Heart left ventricle (tissue), 16 donors: ENCODE data around the gene SLC51A. TPM values are rescaled to one million over a fixed set of nuclear protein-coding genes. Genes with fewer than 3 reads are reported as not detected.
"Not testable (repeated sequence)": the region's sequence is repeated elsewhere in the genome, so short reads cannot be mapped to it uniquely, and the experiment has no call there.

Experiments
- ATAC-seq, 4 donors: fragments of 200-7000 bp; cut with Tn5 transposase; one replicate each; pipeline ENCODE4 v1.9.1; 2020 to 2022; ENCODE audit warnings: moderate library complexity in 4 of 4, mild to moderate bottlenecking in 3 of 4, moderate number of reproducible peaks in 1 of 4
- DNase-seq, 5 donors: peaks; one replicate each; pipeline ENCODE4 v3.0.0-alpha.2; 2020
- H3K27ac ChIP-seq, 12 donors: fragments of 200-600 bp; sonication (generic) in 4 of 12; one replicate each; pipeline versions ENCODE4 v1.5.0 to v1.8.0; 2016 to 2022; ENCODE audit warnings: mild to moderate bottlenecking in 2 of 12
- H3K27me3 ChIP-seq, 9 donors: fragments of 200-600 bp; sonication (generic) in 2 of 9; one replicate each; pipeline versions ENCODE4 v1.5.1 to v1.8.0; 2016 to 2022; ENCODE audit warnings: mild to moderate bottlenecking in 3 of 9
- H3K36me3 ChIP-seq, 9 donors: fragments of 200-600 bp; sonication (generic) in 2 of 9; one replicate each; pipeline versions ENCODE4 v1.5.0 to v1.8.0; 2018 to 2022; ENCODE audit warnings: mild to moderate bottlenecking in 2 of 9
- H3K4me1 ChIP-seq, 12 donors: fragments of 200-600 bp; sonication (generic) in 4 of 12; one replicate each; pipeline versions ENCODE4 v1.5.0 to v1.8.0; 2016 to 2022; ENCODE audit warnings: mild to moderate bottlenecking in 3 of 12
- H3K4me3 ChIP-seq, 12 donors: fragments of 200-600 bp; sonication (generic) in 4 of 12; one replicate each; pipeline versions ENCODE4 v1.5.0 to v1.8.0; 2017 to 2022; ENCODE audit warnings: mild to moderate bottlenecking in 9 of 12, moderate library complexity in 4 of 12
- H3K9me3 ChIP-seq, 12 donors: fragments of 200-600 bp; sonication (generic) in 4 of 12; one replicate each; pipeline versions ENCODE4 v1.5.0 to v1.8.0; 2016 to 2022; ENCODE audit warnings: mild to moderate bottlenecking in 1 of 12
- CTCF ChIP-seq, 12 donors: fragments of 200-600 bp; sonication (generic) in 4 of 12; IDR thresholded peaks; one replicate each; pipeline versions ENCODE4 v1.5.0 to v1.8.0; 2018 to 2022; ENCODE audit warnings: antibody characterized with exemption in 12 of 12, mild to moderate bottlenecking in 5 of 12
- POLR2A ChIP-seq, 2 donors: fragments of 450-650 bp; IDR thresholded peaks; one replicate each; pipeline ENCODE4 v1.6.1; 2017; ENCODE audit warnings: antibody characterized with exemption in 2 of 2, mild to moderate bottlenecking in 2 of 2, moderate library complexity in 2 of 2
- WGBS, 4 donors: extraction: QIAGEN DNeasy Blood & Tissue Kit in 2 of 4; methylation state at CpG; one replicate each; pipeline versions ENCODE4 v1.1.5 to v1.1.7; 2013 to 2018; 5-methylcytosine and 5-hydroxymethylcytosine counted together
- intact Hi-C, 10 donors: fragments of 100-400 bp; cut with DNase I; formaldehyde crosslinking; loops; one replicate each; pipeline versions ENCODE4 v1.11.1 to v1.14.2; 2022
- polyA plus RNA-seq, 2 donors: library from polyadenylated mRNA; stranded (reverse); fragments of 200-250 nt; gene quantifications; one replicate each; pipeline ENCODE4 v1.2.3, GENCODE V29; 2013
- total RNA-seq, 9 donors: library from RNA; depleted of rRNA in 2 of 9; stranded (reverse); fragments of >200 nt in 2 of 9; fragmentation: NEBNext Ultra II Directional in 3 of 9; extraction: Animal tissue kit (Norgen Biotek cat#: 25700) in 3 of 9; gene quantifications; one replicate each; pipeline versions ENCODE4 v1.1.0 to v1.2.4, GENCODE V29; 2016 to 2023
- donor health status: ischemic (EF 13 %, LVEDD 7.1; RV severe dilation, severe dysfunction).
- donor health status: healthy with polysubstance abuse.
- donor health status: DM: no; HTN: yes; CAD: no.
- donor health status: DM: no; HTN: no; CAD: no.
- donor health status: ischemic (EF 25% LVEDD 6.9; RV normal size, moderate dysfunction).
- donor health status: ischemic (EF 25% LVEDD 5.7; RV mildly dilated, moderate dysfunction).
- donor health status: healthy.
- donor health status: DM: yes; HTN: yes; CAD: no.
- donor health status: ischemic (EF 35%, LVEDD 5.7; RV mildly dilated, moderate dysfunction).
- donor health status: nonischemic (EF 11% LVEDD 7.7; RV severe dilation, severe dysfunction).
- donor health status: DM: yes; HTN: yes; CAD: no.
- donor health status: PGD.
- donor health status: ischemic (EF 29% LVEDD 5.4; RV normal size, mild dysfunction).
- donor health status: nonischemic (EF 23%, LVEDD 6.1; RV moderate dilation, normal function).

The SLC51A gene
- total and polyA plus RNA-seq, 11 donors: 0.18 to 1.9 (median 0.78) TPM; not detected in 7

DNA sequence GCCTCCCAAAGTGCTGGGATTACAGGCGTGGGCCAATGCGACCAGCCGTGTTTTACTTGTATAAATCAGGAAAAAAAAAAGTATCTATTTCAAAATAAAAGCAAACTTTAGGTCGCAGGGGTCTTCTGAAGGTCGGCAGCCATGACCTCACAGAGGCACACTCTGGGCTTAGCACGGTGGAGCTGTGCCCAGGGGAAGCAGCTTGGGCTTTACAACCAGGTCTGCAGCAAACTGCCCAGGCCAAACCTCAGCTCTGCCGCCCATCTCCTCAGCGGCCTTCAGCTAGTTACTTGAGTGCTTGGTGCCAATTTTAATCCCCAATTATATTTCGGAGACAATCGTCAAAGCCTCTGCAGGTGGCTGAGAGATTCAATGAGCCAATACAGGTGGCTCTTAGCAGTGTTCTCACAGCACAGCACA, 35.2 kb upstream of the SLC51A start:
- 72 to 85% (median 79%) methylated on average over 10 of the region's 10 CpGs for WGBS, 4 donors
- peak overlapping the region in 1 of 12 donors; percentile 2 for H3K27ac ChIP-seq
- ATAC-seq (no peak), DNase-seq (no peak)
- no peak overlapping the region for H3K4me3 ChIP-seq
- no peaks in the 10 kb centered on the region for H3K27me3 ChIP-seq
- no peaks in the 10 kb centered on the region for H3K36me3 ChIP-seq
- TF ChIP-seq CTCF (IDR thresholded peaks at IDR 0.05): no peak
- no peak for TF ChIP-seq POLR2A (IDR thresholded peaks at IDR 0.05)
- intact Hi-C loops: no loop called here
- no peaks in the 10 kb centered on the region for H3K9me3 ChIP-seq
- H3K4me1 ChIP-seq: peaks cover 0 to 35% (median 0%) of the 10 kb centered on the region in 12 donors

- H3K27me3 ChIP-seq, H3K4me3 ChIP-seq, H3K36me3 ChIP-seq, DNase-seq, H3K27ac ChIP-seq, ATAC-seq, intact Hi-C loops, H3K9me3 ChIP-seq: not testable (repeated sequence)
- H3K4me1 ChIP-seq: peaks cover 0 to 44% (median 4%) of the 10 kb centered on the region in 12 donors
- 86 to 94% (median 92%) methylated on average over 4 of the region's 4 CpGs for WGBS, 4 donors
These were observed 32.2 kb upstream of the SLC51A start for GRCh38 chr3:196184169-196184432.

DNA sequence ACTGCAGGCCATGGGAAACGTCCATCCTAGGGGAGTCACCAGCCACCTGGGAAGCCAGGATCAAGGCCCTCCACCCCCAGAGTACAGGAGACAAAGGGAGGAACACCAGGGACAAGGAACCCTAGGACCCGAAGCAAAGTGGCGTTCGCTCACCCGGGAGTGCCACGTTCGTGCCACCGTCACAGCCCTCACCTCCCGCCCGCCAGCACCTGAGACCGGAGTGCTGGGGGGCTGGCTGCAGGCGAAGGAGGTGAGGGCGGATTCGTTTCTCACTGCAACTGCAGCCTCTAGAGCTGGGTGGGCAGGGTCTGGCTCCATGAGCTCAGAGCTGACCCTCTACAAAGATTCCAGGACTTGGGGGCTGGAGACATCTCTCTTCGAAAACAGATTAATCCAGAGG, 31.5 kb upstream of the SLC51A start:
- ATAC-seq: no peak
- no peaks in the 10 kb centered on the region for H3K9me3 ChIP-seq
- 88 to 95% (median 92%) methylated on average over 11 to 15 of the region's 15 CpGs for WGBS, 4 donors
- H3K4me3 ChIP-seq: no peak overlapping the region
- no peaks in the 10 kb centered on the region for H3K36me3 ChIP-seq
- H3K4me1 ChIP-seq: peaks cover 0 to 37% (median 4%) of the 10 kb centered on the region in 12 donors
- intact Hi-C loops: no loop called here
- H3K27ac ChIP-seq: no peak overlapping the region
- peak in 1 of 5 donors; percentile 44 for DNase-seq
- TF ChIP-seq CTCF (IDR thresholded peaks at IDR 0.05) (no peak), POLR2A (IDR thresholded peaks at IDR 0.05) (no peak)
- H3K27me3 ChIP-seq: no peaks in the 10 kb centered on the region

DNA sequence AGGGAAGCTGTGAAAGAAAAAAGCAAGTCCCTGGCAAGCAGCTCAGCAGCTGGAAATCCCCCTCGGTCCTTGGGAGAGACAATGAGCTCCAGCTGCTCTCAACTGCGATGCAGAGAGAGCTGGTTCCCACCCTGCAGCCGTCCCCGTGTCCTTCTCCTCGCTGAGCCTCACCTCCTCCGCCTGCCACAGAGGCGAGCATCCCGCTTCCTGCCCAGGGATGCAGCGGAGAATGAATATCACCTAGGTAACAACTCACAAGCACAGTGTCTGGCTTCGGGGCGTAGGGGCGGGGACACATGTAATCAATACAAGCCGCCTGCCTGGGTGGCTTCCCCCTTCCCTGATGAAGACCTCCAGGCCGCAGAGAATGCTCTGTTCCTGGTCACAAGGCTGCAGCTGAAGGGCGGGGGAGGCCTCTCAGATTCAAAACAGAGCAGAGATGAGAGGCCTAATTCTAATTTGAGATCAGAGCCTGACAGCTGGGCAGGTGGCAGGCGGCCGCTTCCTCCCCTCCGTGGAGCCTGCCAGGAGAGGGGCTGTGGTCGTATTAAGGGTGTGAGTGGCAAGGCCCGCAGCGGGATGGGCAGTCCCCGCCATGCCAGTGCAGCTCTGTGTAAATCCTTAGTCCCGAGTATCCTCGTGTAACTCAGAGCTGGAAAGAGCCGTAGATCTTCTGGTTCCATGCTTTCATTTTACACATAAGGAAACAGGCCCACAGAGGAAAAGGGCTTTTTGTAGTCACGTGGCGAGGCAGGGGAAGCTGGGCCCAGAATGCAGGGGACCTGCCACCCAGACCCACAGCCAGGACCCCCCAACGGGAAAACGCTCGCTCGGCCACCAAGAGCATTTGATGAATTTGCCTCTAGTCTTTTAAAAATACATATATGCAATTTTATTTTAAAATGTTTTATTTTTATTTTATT, 29.4 kb upstream of the SLC51A start:
- H3K27ac ChIP-seq: peak overlapping the region in 5 of 12 donors; percentile 25 to 67 (median 39)
- no peaks in the 10 kb centered on the region for H3K9me3 ChIP-seq
- H3K4me1 ChIP-seq: peaks cover 0 to 32% (median 4%) of the 10 kb centered on the region in 12 donors
- 35 to 41% (median 38%) methylated on average over 28 to 31 of the region's 31 CpGs for WGBS, 4 donors
- ATAC-seq: peak; percentile 25 to 66 (median 57)
- no peak for DNase-seq
- intact Hi-C loops: no loop called here
- TF ChIP-seq POLR2A (IDR thresholded peaks at IDR 0.05): no peak
- no peak for TF ChIP-seq CTCF (IDR thresholded peaks at IDR 0.05)
- H3K36me3 ChIP-seq: no peaks in the 10 kb centered on the region
- H3K27me3 ChIP-seq: no peaks in the 10 kb centered on the region
- peak overlapping the region in 4 of 12 donors; percentile 1 to 19 (median 18) for H3K4me3 ChIP-seq
